ENCODE data around the gene DHRS4. TPM values are rescaled to one million over a fixed set of nuclear protein-coding genes. Genes with fewer than 3 reads are reported as not detected.

DHRS4 gene
- total and polyA plus RNA-seq, 9 of the 15 experiments (the other 6 are each of a cell fraction or from before 2014, with no cell fraction given): 0.51 to 35.9 (median 10.1) TPM

GRCh38 chr14:23932639-23933038, 20.9 kb upstream of the DHRS4 start (continued):
- TF ChIP-seq FOXO4 (CRISPR knock-in tag; IDR thresholded peaks at IDR 0.05) (no peak), CSDE1 (IDR thresholded peaks at IDR 0.05) (no peak), CHD7 (IDR thresholded peaks at IDR 0.05; ENCODE audit: low read depth, low read length) (no peak), ZKSCAN8 (CRISPR knock-in tag; IDR thresholded peaks at IDR 0.05) (no peak), SREBF2 (CRISPR knock-in tag; IDR thresholded peaks at IDR 0.05) (no peak), JUNB (CRISPR knock-in tag; conservative IDR thresholded peaks at IDR 0.05) (no peak), KDM4B (IDR thresholded peaks at IDR 0.05; ENCODE audit: borderline replicate concordance in 2 of 2, low read depth in 1 of 2) (no peak), SMARCA4 (IDR thresholded peaks at IDR 0.05) (peak; percentile 45; the same call in 1 of the 2 replicates), ZC3H11A (IDR thresholded peaks at IDR 0.05; ENCODE audit: low read depth, low read length) (no peak), KAT8 (IDR thresholded peaks at IDR 0.05; ENCODE audit: low read depth) (no peak), ZNF12 (CRISPR knock-in tag; IDR thresholded peaks at IDR 0.05) (no peak), ZNF253 (CRISPR knock-in tag; conservative IDR thresholded peaks at IDR 0.05) (no peak), ZNF444 (CRISPR knock-in tag; IDR thresholded peaks at IDR 0.05) (no peak), MIER1 (IDR thresholded peaks at IDR 0.05; ENCODE audit: low read depth) (no peak), NFRKB (IDR thresholded peaks at IDR 0.05; ENCODE audit: low read depth) (no peak), NFIX (CRISPR knock-in tag; IDR thresholded peaks at IDR 0.05; ENCODE audit: low read depth) (no peak), POLR2AphosphoS5 (IDR thresholded peaks at IDR 0.05; ENCODE audit: control insufficient read depth, insufficient read depth, low read depth, low read length) (no peak)
